Islet of Langerhans (tissue), 1 donor: ENCODE data around the gene PDYN.

ENCODE experiments used
- FAIRE-seq: peaks from one replicate; lab custom pipeline; 2011; peaks lifted over from hg19 to GRCh38; lab: Jason Lieb, UNC

Gene PDYN

GRCh38 chr20:1934721-1935573, 58.9 kb downstream of the PDYN start:
- no peak for FAIRE-seq

DNA sequence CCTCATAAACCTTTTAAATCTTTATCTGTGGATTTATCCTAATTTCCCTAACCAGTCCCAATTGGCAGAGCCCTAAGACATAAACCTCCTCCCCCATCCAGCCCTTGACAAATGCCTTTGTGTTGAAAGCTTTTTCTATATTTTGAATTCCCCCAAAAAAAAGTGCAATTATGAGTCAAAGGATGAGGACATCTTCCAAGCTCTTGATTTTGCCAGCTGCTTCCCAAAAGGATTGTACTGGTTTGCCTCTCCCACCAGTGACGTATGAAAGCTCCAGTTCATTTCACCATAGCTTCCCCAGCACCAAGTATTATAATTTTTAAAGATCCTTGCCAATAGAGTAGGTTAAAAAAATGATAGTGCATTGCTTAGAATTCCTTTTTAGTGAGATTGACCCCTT, 59.7 kb downstream of the PDYN start:
- FAIRE-seq = no peak

GRCh38 chr20:1933465-1933870, 60.4 kb downstream of the PDYN start:
- no peak for FAIRE-seq

DNA sequence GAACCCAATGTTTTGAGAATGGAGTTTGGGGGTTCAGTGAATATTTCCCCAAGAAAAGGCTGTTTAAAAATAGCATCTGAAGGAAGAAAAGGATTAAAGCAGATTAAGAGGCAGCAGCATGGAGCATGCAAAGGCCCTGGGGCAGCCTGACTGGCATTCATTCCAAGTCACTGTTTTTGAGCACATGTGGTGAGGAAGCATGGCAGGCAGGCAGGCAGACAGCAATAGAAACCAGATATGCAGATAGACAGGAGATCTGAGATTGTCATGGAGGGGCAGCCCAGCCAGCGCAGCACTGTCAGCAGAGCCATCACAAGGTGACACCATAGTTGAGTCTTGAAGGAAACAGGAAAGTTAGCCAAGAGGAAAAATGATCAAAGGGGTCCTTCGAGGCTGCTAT, 60.9 kb downstream of the PDYN start:
- no peak for FAIRE-seq

DNA sequence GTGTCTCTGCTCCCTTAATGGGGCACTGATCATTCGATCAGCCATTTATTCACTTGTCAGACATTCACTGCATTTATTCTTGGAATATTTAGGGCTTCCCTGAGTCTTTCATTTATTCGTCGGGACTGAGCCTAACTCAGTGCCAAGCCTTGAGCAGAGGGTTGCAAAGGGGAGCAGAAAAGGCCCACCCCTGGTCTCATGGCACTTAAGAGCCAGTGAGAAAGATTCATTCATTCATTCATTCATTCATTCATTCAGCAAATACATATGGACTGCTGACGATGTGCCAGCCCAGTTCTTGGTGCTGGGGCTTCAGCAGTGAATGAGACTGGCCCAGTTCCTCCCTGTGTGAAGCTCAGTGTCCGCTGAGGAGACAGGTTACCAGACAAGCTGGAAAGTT, 62.0 kb downstream of the PDYN start:
- FAIRE-seq = no peak

- no peak for FAIRE-seq
Measured at GRCh38 chr20:1930165-1930564, 63.7 kb downstream of the PDYN start.

- FAIRE-seq = no peak
Measured at GRCh38 chr20:1929460-1929859, 64.4 kb downstream of the PDYN start.

DNA sequence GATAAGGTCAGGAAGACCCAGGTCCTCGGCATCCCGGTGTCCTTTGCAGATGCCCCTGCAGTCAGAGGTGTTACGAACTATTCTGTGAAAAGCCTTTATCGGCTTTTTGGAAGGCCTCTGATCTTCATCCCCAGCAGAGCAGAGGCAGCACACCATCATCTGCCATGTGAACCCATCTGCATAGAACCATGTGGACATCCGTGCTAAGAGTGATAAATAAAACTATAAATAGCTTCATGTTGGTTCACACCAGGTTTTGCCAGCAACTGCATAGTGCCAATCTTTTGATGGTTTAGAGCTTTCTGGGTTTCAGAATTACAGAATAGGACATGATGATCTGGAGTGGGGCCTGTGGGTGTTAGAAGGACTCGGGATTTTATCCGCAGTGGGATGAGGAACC, 65.1 kb downstream of the PDYN start:
- FAIRE-seq = no peak
